ENCODE measurements around the gene LRRC47.

DNA sequence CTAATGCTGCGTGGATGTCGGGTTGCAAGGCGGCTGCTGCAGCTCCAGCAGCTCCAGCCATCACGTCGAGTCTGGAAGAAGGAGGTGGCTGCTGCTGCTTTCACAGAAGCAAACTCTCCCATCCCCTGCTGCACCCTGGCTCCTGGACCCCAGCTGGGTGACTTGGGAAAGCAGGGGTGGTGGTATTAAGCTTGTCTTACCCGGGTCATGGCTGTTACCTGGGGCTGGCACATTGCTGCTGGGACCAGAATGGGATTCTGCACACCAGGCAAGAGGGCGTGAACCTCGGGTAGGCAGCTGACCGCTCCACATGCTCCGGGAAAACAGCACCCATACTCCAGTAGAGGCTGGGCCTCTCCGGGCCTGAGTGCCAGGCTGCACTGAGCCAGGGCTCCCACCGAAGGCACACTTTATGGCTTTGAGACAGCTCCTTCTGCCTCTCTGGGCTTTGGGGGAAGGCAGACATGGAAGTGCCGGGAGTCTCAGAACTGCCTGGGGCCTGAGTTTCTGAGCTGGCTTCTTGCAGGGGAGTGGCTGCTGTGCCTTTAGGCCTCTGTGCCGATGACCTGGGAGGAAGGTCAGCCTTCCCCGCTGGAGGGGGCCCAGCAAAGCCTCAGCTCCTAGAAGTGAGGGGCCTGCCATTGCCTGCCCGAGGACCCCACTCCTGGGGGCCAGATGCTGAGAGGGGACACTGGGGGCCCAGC is 22.6 kb downstream of the LRRC47 start:
- TF ChIP-seq SUZ12 (IDR thresholded peaks at IDR 0.05) (no peak), SP1 (IDR thresholded peaks at IDR 0.05) (no peak), BHLHE40 (IDR thresholded peaks at IDR 0.05; ENCODE audit: borderline replicate concordance) (no peak), ELF4 (IDR thresholded peaks at IDR 0.05) (no peak), FOXM1 (IDR thresholded peaks at IDR 0.05; ENCODE audit: borderline replicate concordance) (no peak), NFRKB (IDR thresholded peaks at IDR 0.05) (no peak)

Measured in HEK293T (cell line).